Tibial artery (tissue), 4 donors: Measurements from ENCODE around the gene M6PR.
"Not testable (repeated sequence)": the region's sequence is repeated elsewhere in the genome, so short reads cannot be mapped to it uniquely, and the experiment has no call there.

Experiments
- DNase-seq, 2 donors: peaks; one replicate each; pipeline ENCODE4 v3.0.0-alpha.2; 2019
- H3K27ac ChIP-seq, 2 donors: fragments of 200-600 bp; sonication (generic) in 1 of 2; 1 replicate in 1 of 2; 2 replicates in 1 of 2; pipeline ENCODE4 v1.5.1; 2018 to 2019; ENCODE audit warnings: mild to moderate bottlenecking in 1 of 2
- H3K27me3 ChIP-seq, 2 donors: fragments of 200-600 bp; sonication (generic) in 1 of 2; one replicate each; pipeline versions ENCODE4 v1.5.1 to v1.6.0; 2016 to 2019
- H3K36me3 ChIP-seq, 3 donors: fragments of 200-600 bp; sonication (generic) in 2 of 3; one replicate each; pipeline ENCODE4 v1.5.1; 2016 to 2019; ENCODE audit warnings: mild to moderate bottlenecking in 2 of 3
- H3K4me1 ChIP-seq, 4 donors: fragments of 200-600 bp; sonication (generic) in 2 of 4; 1 replicate in 3 of 4; 2 replicates in 1 of 4; pipeline ENCODE4 v1.5.1; 2016 to 2019
- H3K4me3 ChIP-seq, 2 donors: fragments of 200-600 bp; sonication (generic) in 1 of 2; 1 replicate in 1 of 2; 2 replicates in 1 of 2; pipeline ENCODE4 v1.5.1; 2018 to 2019; ENCODE audit warnings: mild to moderate bottlenecking in 2 of 2
- H3K9me3 ChIP-seq, 3 donors: fragments of 200-600 bp; sonication (generic) in 1 of 3; one replicate each; pipeline ENCODE4 v1.5.1; 2016 to 2019
- CTCF ChIP-seq, 2 experiments: fragments of 200-600 bp in 1 of 2; fragments of 450-650 bp in 1 of 2; IDR thresholded peaks; one replicate each; pipeline ENCODE4 v1.5.1; 2017 to 2019; ENCODE audit warnings: antibody characterized with exemption in 2 of 2, mild to moderate bottlenecking in 1 of 2, moderate library complexity in 1 of 2
- intact Hi-C: fragments of 100-400 bp; cut with DNase I; formaldehyde crosslinking; loops from one replicate; pipeline ENCODE4 v1.15.0; 2023; ENCODE audit warnings: low total_unique reads

M6PR gene

GRCh38 chr12:8907513-8907912 lies 41.9 kb downstream of the M6PR start:
- DNase-seq, result no peak
- H3K36me3 ChIP-seq, result no peaks in the 10 kb centered on the region
- peaks cover 0 to under 1% (median 0%) of the 10 kb centered on the region in 4 donors for H3K4me1 ChIP-seq
- no peaks in the 10 kb centered on the region for H3K27me3 ChIP-seq
- no peak for TF ChIP-seq CTCF (IDR thresholded peaks at IDR 0.05)
- no peaks in the 10 kb centered on the region for H3K9me3 ChIP-seq
- intact Hi-C loops, result no loop called here
- no peak overlapping the region for H3K4me3 ChIP-seq
- no peak overlapping the region for H3K27ac ChIP-seq

- no peak overlapping the region for H3K4me3 ChIP-seq
- TF ChIP-seq CTCF (IDR thresholded peaks at IDR 0.05), result no peak
- intact Hi-C loops, result no loop called here
- no peaks in the 10 kb centered on the region for H3K9me3 ChIP-seq
- no peaks in the 10 kb centered on the region for H3K27me3 ChIP-seq
- peak overlapping the region in 1 of 2 donors; percentile 4 for H3K27ac ChIP-seq
- no peaks in the 10 kb centered on the region for H3K36me3 ChIP-seq
- no peak for DNase-seq
- no peaks in the 10 kb centered on the region for H3K4me1 ChIP-seq
Observed at GRCh38 chr12:8906266-8907180, 42.9 kb downstream of the M6PR start.

- intact Hi-C loops, result no loop called here
- peak overlapping the region in 1 of 2 donors; percentile 18 for H3K4me3 ChIP-seq
- no peak for TF ChIP-seq CTCF (IDR thresholded peaks at IDR 0.05)
- H3K9me3 ChIP-seq, result no peaks in the 10 kb centered on the region
- no peaks in the 10 kb centered on the region for H3K36me3 ChIP-seq
- no peaks in the 10 kb centered on the region for H3K4me1 ChIP-seq
- no peaks in the 10 kb centered on the region for H3K27me3 ChIP-seq
- no peak for DNase-seq
- H3K27ac ChIP-seq, result no peak overlapping the region
Observed at GRCh38 chr12:8905546-8905945, 43.9 kb downstream of the M6PR start.

DNA sequence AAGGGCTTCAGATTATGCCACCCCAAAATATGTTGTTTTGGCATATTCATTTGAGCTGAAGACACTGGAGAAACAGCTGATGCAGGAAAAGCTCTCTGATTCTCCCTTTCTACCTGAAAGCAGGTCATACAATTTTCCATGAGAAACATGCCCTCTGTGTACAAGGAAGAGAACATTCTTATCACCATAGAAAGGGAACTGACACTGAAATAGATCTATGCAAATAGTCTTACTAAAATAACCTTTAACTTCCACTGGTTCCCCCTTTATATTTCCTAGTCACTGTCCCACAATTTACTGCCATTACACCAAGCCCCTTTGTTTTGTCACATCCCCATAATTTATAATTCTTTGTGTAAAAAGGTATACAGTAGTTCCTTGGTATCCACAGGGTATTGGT lies 44.8 kb downstream of the M6PR start:
- no peak for TF ChIP-seq CTCF (IDR thresholded peaks at IDR 0.05)
- H3K4me1 ChIP-seq, result no peaks in the 10 kb centered on the region
- no peaks in the 10 kb centered on the region for H3K27me3 ChIP-seq
- intact Hi-C loops, result no loop called here
- H3K36me3 ChIP-seq, result no peaks in the 10 kb centered on the region
- no peak for DNase-seq
- H3K27ac ChIP-seq, result no peak overlapping the region
- no peaks in the 10 kb centered on the region for H3K9me3 ChIP-seq
- H3K4me3 ChIP-seq, result no peak overlapping the region

DNA sequence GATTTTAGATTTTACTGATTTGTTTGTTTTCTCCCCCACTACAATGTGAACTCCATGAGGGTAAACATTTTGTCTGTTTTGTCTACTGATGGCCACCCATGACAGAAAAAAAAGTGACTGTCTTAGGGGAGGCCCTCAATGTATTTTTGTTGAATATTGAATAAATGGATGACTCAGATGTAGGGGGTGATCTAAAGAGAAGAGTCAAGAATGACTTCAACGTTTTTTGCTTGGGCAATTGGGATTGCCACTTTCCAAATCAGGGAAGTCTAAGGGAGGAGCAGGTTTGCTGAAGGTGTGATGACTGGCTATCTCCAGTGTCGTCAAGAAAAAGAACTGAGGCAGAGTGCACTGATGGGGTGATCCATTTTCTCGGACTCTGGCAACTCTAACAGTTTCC lies 45.8 kb downstream of the M6PR start:
- TF ChIP-seq CTCF (IDR thresholded peaks at IDR 0.05), result no peak
- intact Hi-C loops, result no loop called here

DNA sequence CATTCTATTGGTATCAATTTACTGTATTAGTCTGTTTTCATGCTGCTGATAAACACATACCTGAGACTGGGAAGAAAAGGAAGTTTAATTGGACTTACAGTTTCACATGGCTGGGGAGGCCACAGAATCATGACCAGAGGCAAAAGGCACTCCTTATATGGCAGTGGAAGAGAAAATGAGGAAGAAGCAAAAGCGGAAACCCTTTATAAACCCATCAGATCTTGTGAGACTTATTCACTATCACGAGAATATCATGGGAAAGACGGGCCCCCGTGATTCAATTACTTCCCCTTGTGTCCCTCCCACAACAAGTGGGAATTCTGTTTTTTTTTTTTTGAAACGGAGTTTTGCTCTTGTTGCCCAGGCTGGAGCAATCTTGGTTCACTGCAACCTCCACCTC lies 46.7 kb downstream of the M6PR start:
- H3K36me3 ChIP-seq, DNase-seq, H3K27me3 ChIP-seq, H3K4me1 ChIP-seq, H3K4me3 ChIP-seq, intact Hi-C loops, H3K9me3 ChIP-seq, H3K27ac ChIP-seq: not testable (repeated sequence)

More for the DNA sequence above, 45.8 kb downstream of the M6PR start:
- no peak for DNase-seq
- Histone ChIP-seq H3K36me3 (no peaks in the 10 kb centered on the region), H3K4me3 (no peak overlapping the region), H3K27ac (no peak overlapping the region), H3K9me3 (no peaks in the 10 kb centered on the region), H3K27me3 (no peaks in the 10 kb centered on the region), H3K4me1 (no peaks in the 10 kb centered on the region)
